ENCODE data around the gene APOC4. TPM values are rescaled to one million over a fixed set of nuclear protein-coding genes. Genes with fewer than 3 reads are reported as not detected.

The APOC4 gene
- total RNA-seq, 1 experiment from 2014 or later, result not detected

DNA sequence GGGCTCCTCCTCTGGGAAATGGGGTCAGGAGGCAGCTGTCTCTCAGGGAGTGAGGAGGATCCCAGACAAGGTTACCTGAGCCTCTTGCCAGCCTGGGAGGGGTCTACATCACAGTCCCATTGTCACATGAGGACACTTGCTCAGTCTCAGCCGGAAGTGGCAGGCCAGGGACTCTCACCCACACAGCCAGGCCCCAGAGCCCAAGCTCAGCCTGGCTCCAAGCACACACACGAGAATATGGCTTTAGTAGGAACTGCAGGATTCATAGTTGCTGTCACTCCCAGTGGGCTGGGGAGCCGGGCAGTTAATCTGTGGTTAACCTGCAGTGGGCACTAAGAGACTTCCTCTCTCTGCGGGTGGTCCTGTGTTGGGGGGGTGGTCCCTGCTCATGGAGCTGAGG lies 43.4 kb downstream of the APOC4 start (continued):
- TF ChIP-seq, protein P1, sequence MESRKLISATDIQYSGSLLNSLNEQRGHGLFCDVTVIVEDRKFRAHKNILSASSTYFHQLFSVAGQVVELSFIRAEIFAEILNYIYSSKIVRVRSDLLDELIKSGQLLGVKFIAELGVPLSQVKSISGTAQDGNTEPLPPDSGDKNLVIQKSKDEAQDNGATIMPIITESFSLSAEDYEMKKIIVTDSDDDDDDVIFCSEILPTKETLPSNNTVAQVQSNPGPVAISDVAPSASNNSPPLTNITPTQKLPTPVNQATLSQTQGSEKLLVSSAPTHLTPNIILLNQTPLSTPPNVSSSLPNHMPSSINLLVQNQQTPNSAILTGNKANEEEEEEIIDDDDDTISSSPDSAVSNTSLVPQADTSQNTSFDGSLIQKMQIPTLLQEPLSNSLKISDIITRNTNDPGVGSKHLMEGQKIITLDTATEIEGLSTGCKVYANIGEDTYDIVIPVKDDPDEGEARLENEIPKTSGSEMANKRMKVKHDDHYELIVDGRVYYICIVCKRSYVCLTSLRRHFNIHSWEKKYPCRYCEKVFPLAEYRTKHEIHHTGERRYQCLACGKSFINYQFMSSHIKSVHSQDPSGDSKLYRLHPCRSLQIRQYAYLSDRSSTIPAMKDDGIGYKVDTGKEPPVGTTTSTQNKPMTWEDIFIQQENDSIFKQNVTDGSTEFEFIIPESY (IDR thresholded peaks at IDR 0.05; ENCODE audit: extremely low read depth, insufficient replicate concordance, low read length), result no peak
- TF ChIP-seq RAD21 (IDR thresholded peaks at IDR 0.05; ENCODE audit: low read depth), result no peak
- no peak for TF ChIP-seq POLR2A (IDR thresholded peaks at IDR 0.05; ENCODE audit: borderline replicate concordance, extremely low read depth, insufficient read depth, insufficient read length)
- no peak for TF ChIP-seq FOSL1 (IDR thresholded peaks at IDR 0.05; ENCODE audit: low read depth)
- TF ChIP-seq SRF (IDR thresholded peaks at IDR 0.05; ENCODE audit: low read depth), result no peak
- TF ChIP-seq EZH2phosphoT487 (IDR thresholded peaks at IDR 0.05; ENCODE audit: borderline replicate concordance), result no peak

DNA sequence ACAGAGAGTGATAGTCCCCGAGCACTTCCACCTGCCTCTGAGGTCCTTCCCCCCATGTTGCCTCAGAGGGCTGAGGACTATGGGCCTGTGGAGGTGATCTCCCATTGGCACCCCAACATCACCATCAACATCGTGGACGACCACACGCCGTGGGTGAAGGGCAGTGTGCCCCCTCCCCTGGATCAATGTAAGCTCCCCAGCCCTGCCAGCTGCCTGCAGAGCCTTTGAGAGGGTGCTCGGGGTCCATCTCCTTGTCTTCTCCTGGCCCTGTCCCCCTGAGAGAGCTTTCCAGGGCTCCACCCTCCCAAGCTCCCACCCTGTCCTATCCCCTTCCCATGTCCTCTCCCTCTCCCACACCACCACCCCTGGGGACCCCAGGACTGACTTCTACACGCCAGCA lies 44.4 kb downstream of the APOC4 start:
- intact Hi-C loops (cut with micrococcal nuclease), result no loop called here
- CTCF ChIA-PET, result interaction anchor here (1.5 kb wide), 1 partner anchor 73 kb away, joined by 3 read pairs; no protein-coding TSS in a partner anchor
- Histone ChIP-seq H3K4me3 (replicated peaks in 1 of 2; ENCODE audit: low read depth in 1 of 2, low read length in 2 of 2) (no peak overlapping the region), H3K27ac (ENCODE audit: low read depth, low read length) (no peak overlapping the region), H3K27me3 (ENCODE audit: insufficient read depth, low read length) (no peaks in the 10 kb centered on the region), H3K4me2 (ENCODE audit: low read length) (no peak overlapping the region), H3K9me3 (ENCODE audit: control insufficient read depth in 1 of 2, insufficient read depth in 1 of 2, low read depth in 1 of 2, low read length in 2 of 2) (no peaks in the 10 kb centered on the region), H2AFZ (ENCODE audit: low read depth, low read length, poor library complexity, severe bottlenecking) (no peak overlapping the region), H3K9me2 (ENCODE audit: insufficient read depth) (no peaks in the 10 kb centered on the region), H3K4me1 (ENCODE audit: control insufficient read depth in 1 of 2, insufficient read depth in 2 of 2, low read length in 2 of 2) (no peaks in the 10 kb centered on the region), H3K79me2 (ENCODE audit: insufficient read depth, low read length) (no peaks in the 10 kb centered on the region), H3K9ac (ENCODE audit: low read length) (no peak overlapping the region), H4K20me1 (ENCODE audit: insufficient read depth) (no peaks in the 10 kb centered on the region), H3K36me3 (ENCODE audit: control insufficient read depth in 1 of 2, insufficient read depth in 2 of 2, low read length in 2 of 2) (peaks cover 0 to 15% of the 10 kb centered on the region in 2 experiments; a peak in 3 of 4 replicates)
- RAD21 ChIA-PET (ENCODE audit: low non-redundant PET in 1 of 2, low total read pairs in 2 of 2, uncharacterized antibody in 2 of 2, unreplicated experiment in 2 of 2), result no interaction called here
- ATAC-seq (no peak), DNase-seq (ENCODE audit: low read depth, low spot score) (no peak)
- no TSS peak for BruUV-seq (replicated peaks)
- POLR2A ChIA-PET, result no interaction called here
- TF ChIP-seq EZH2phosphoT487 (IDR thresholded peaks at IDR 0.05; ENCODE audit: borderline replicate concordance) (no peak), EZH2 (IDR thresholded peaks at IDR 0.05) (no peak), RAD21 (IDR thresholded peaks at IDR 0.05; ENCODE audit: low read depth) (no peak), FOSL1 (IDR thresholded peaks at IDR 0.05; ENCODE audit: low read depth) (no peak), SRF (IDR thresholded peaks at IDR 0.05; ENCODE audit: low read depth) (no peak), EGR1 (IDR thresholded peaks at IDR 0.05; ENCODE audit: low read depth) (no peak), CEBPB (IDR thresholded peaks at IDR 0.05; ENCODE audit: low read depth) (no peak), SIN3A (IDR thresholded peaks at IDR 0.05; ENCODE audit: low read depth) (no peak), ELF1 (IDR thresholded peaks at IDR 0.05; ENCODE audit: borderline replicate concordance, low read depth) (no peak), CBX3 (IDR thresholded peaks at IDR 0.05; ENCODE audit: low read depth) (no peak), POLR2AphosphoS5 (IDR thresholded peaks at IDR 0.05; ENCODE audit: low read depth, low read length) (no peak), JUND (IDR thresholded peaks at IDR 0.05) (no peak)
- TF ChIP-seq, protein P2, sequence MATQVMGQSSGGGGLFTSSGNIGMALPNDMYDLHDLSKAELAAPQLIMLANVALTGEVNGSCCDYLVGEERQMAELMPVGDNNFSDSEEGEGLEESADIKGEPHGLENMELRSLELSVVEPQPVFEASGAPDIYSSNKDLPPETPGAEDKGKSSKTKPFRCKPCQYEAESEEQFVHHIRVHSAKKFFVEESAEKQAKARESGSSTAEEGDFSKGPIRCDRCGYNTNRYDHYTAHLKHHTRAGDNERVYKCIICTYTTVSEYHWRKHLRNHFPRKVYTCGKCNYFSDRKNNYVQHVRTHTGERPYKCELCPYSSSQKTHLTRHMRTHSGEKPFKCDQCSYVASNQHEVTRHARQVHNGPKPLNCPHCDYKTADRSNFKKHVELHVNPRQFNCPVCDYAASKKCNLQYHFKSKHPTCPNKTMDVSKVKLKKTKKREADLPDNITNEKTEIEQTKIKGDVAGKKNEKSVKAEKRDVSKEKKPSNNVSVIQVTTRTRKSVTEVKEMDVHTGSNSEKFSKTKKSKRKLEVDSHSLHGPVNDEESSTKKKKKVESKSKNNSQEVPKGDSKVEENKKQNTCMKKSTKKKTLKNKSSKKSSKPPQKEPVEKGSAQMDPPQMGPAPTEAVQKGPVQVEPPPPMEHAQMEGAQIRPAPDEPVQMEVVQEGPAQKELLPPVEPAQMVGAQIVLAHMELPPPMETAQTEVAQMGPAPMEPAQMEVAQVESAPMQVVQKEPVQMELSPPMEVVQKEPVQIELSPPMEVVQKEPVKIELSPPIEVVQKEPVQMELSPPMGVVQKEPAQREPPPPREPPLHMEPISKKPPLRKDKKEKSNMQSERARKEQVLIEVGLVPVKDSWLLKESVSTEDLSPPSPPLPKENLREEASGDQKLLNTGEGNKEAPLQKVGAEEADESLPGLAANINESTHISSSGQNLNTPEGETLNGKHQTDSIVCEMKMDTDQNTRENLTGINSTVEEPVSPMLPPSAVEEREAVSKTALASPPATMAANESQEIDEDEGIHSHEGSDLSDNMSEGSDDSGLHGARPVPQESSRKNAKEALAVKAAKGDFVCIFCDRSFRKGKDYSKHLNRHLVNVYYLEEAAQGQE (IDR thresholded peaks at IDR 0.05; ENCODE audit: low read depth), result no peak
- TF ChIP-seq, protein P3, sequence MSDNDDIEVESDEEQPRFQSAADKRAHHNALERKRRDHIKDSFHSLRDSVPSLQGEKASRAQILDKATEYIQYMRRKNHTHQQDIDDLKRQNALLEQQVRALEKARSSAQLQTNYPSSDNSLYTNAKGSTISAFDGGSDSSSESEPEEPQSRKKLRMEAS (IDR thresholded peaks at IDR 0.05), result no peak
- TF ChIP-seq, protein P4, sequence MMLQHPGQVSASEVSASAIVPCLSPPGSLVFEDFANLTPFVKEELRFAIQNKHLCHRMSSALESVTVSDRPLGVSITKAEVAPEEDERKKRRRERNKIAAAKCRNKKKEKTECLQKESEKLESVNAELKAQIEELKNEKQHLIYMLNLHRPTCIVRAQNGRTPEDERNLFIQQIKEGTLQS (IDR thresholded peaks at IDR 0.05), result no peak
- TF ChIP-seq, protein P5, sequence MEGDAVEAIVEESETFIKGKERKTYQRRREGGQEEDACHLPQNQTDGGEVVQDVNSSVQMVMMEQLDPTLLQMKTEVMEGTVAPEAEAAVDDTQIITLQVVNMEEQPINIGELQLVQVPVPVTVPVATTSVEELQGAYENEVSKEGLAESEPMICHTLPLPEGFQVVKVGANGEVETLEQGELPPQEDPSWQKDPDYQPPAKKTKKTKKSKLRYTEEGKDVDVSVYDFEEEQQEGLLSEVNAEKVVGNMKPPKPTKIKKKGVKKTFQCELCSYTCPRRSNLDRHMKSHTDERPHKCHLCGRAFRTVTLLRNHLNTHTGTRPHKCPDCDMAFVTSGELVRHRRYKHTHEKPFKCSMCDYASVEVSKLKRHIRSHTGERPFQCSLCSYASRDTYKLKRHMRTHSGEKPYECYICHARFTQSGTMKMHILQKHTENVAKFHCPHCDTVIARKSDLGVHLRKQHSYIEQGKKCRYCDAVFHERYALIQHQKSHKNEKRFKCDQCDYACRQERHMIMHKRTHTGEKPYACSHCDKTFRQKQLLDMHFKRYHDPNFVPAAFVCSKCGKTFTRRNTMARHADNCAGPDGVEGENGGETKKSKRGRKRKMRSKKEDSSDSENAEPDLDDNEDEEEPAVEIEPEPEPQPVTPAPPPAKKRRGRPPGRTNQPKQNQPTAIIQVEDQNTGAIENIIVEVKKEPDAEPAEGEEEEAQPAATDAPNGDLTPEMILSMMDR (IDR thresholded peaks at IDR 0.05 in 2 of 3, conservative IDR thresholded peaks at IDR 0.05 in 1 of 3; ENCODE audit: borderline replicate concordance in 1 of 3, insufficient read depth in 1 of 3, low read depth in 2 of 3, low read length in 2 of 3), result no peak

Measured in HCT116 (cell line).